Stomach (tissue), 9 donors: ENCODE data around the gene OR2T11. TPM values are rescaled to one million over a fixed set of nuclear protein-coding genes. Genes with fewer than 3 reads are reported as not detected.

Source experiments
- DNase-seq, 2 donors: peaks; one replicate each; pipeline versions ENCODE4 v3.0.0 to v3.0.0-alpha.2; 2013 to 2019
- H3K27ac ChIP-seq, 5 donors: fragments of 200-600 bp in 4 of 5; sonication (generic) in 4 of 5; one replicate each; pipeline ENCODE4 v1.5.1; 2013 to 2019; ENCODE audit warnings: mild to moderate bottlenecking in 1 of 5, moderate library complexity in 1 of 5
- H3K27me3 ChIP-seq, 3 donors: fragments of 200-600 bp; sonication (generic); one replicate each; pipeline ENCODE4 v1.5.1; 2017 to 2019; ENCODE audit warnings: mixed run types in 1 of 3
- H3K36me3 ChIP-seq, 4 donors: fragments of 200-600 bp; sonication (generic); 1 replicate in 3 of 4; 2 replicates in 1 of 4; pipeline ENCODE4 v1.5.1; 2016 to 2019
- H3K4me1 ChIP-seq, 4 donors: fragments of 200-600 bp; sonication (generic); one replicate each; pipeline ENCODE4 v1.5.1; 2016 to 2019
- H3K4me3 ChIP-seq, 4 donors: fragments of 200-600 bp; sonication (generic) in 3 of 4; one replicate each; pipeline ENCODE4 v1.5.1; 2016 to 2019; ENCODE audit warnings: mild to moderate bottlenecking in 1 of 4
- H3K9me3 ChIP-seq, 4 donors: fragments of 200-600 bp; sonication (generic); one replicate each; pipeline ENCODE4 v1.5.1; 2016 to 2019
- CTCF ChIP-seq, 7 experiments: fragments of 450-650 bp in 4 of 7; fragments of 200-600 bp in 3 of 7; sonication (generic) in 3 of 7; IDR thresholded peaks; one replicate each; pipeline ENCODE4 v1.5.1; 2016 to 2019; ENCODE audit warnings: antibody characterized with exemption in 7 of 7, control low read depth in 2 of 7, mild to moderate bottlenecking in 1 of 7
- EP300 ChIP-seq: sonication (generic); formaldehyde crosslinking; IDR thresholded peaks from one replicate; pipeline ENCODE4 v1.6.1; 2017; ENCODE audit warnings: antibody characterized with exemption
- POLR2A ChIP-seq, 4 donors: fragments of 450-650 bp; IDR thresholded peaks; one replicate each; pipeline ENCODE4 v1.6.1; 2016; ENCODE audit warnings: antibody characterized with exemption in 4 of 4, control low read depth in 2 of 4, mild to moderate bottlenecking in 1 of 4, moderate library complexity in 1 of 4
- POLR2AphosphoS5 ChIP-seq, 3 donors: sonication (generic); formaldehyde crosslinking; IDR thresholded peaks; one replicate each; pipeline ENCODE4 v1.6.1; 2016; ENCODE audit warnings: antibody characterized with exemption in 3 of 3
- WGBS, 5 donors: extraction: QIAGEN DNeasy Blood & Tissue Kit in 3 of 5; methylation state at CpG; one replicate each; pipeline versions ENCODE4 v1.1.5 to v1.1.7; 2013 to 2018; 5-methylcytosine and 5-hydroxymethylcytosine counted together
- intact Hi-C: fragments of 100-400 bp; cut with DNase I; formaldehyde crosslinking; loops from one replicate; pipeline ENCODE4 v1.15.1; 2023; ENCODE audit warnings: low total_unique reads
- polyA plus RNA-seq, 3 donors: library from polyadenylated mRNA; stranded (reverse); fragments of 200-250 nt; gene quantifications; one replicate each; pipeline ENCODE4 v1.2.3, GENCODE V29; 2013
- total RNA-seq, 5 donors: library from RNA; depleted of rRNA; stranded (reverse); fragments of >200 nt; gene quantifications; one replicate each; pipeline versions ENCODE4 v1.1.0 to v1.2.3, GENCODE V29; 2014 to 2016
- donor health status: healthy with polysubstance abuse.
- donor health status: Bipolar disorder and iron deficiency.
- donor health status: healthy.

The OR2T11 gene
- total and polyA plus RNA-seq, 8 donors: not detected

- intact Hi-C loops: no loop called here
- Histone ChIP-seq H3K36me3 (no peaks in the 10 kb centered on the region), H3K4me3 (no peak overlapping the region), H3K27ac (no peak overlapping the region), H3K9me3 (no peaks in the 10 kb centered on the region), H3K4me1 (no peaks in the 10 kb centered on the region), H3K27me3 (no peaks in the 10 kb centered on the region)
- TF ChIP-seq EP300 (no peak), POLR2AphosphoS5 (IDR thresholded peaks at IDR 0.05) (no peak), CTCF (IDR thresholded peaks at IDR 0.05) (no peak), POLR2A (IDR thresholded peaks at IDR 0.05) (no peak)
- WGBS, 5 donors: 56 to 81% (median 72%) methylated on average over 4 of the region's 4 CpGs
- no peak for DNase-seq
These were observed 22.9 kb downstream of the OR2T11 start for GRCh38 chr1:248611883-248612414.

GRCh38 chr1:248610301-248610700 is 24.6 kb downstream of the OR2T11 start:
- H3K4me3 ChIP-seq: no peak overlapping the region
- WGBS, 5 donors: 41 to 46% (median 42%) methylated on average over 3 of the region's 3 CpGs
- no peaks in the 10 kb centered on the region for H3K36me3 ChIP-seq
- no peak for TF ChIP-seq CTCF (IDR thresholded peaks at IDR 0.05)
- no peak for TF ChIP-seq EP300
- no peak for TF ChIP-seq POLR2AphosphoS5 (IDR thresholded peaks at IDR 0.05)
- no peak for TF ChIP-seq POLR2A (IDR thresholded peaks at IDR 0.05)
- H3K4me1 ChIP-seq: no peaks in the 10 kb centered on the region
- DNase-seq: no peak
- H3K9me3 ChIP-seq: no peaks in the 10 kb centered on the region
- no peak overlapping the region for H3K27ac ChIP-seq
- intact Hi-C loops: no loop called here
- H3K27me3 ChIP-seq: no peaks in the 10 kb centered on the region

- 67 to 79% (median 77%) methylated on average over 8 of the region's 8 CpGs for WGBS, 5 donors
These were observed 35.5 kb downstream of the OR2T11 start for GRCh38 chr1:248599396-248599795.

GRCh38 chr1:248597589-248597988 is 37.3 kb downstream of the OR2T11 start, which contains the start of gene OR2T10:
TSS of gene OR2T10 (minus strand) at chr1:248597700. CDS start at chr1:248593768, 3,932 bp downstream.
- no peak for DNase-seq
- Histone ChIP-seq H3K27ac (no peak within 1 kb of the TSS), H3K4me3 (no peak within 1 kb of the TSS), H3K36me3 (no peaks in the 10 kb centered on the region), H3K9me3 (no peaks in the 10 kb centered on the region), H3K4me1 (no peaks in the 10 kb centered on the region), H3K27me3 (no peaks in the 10 kb centered on the region)
- no peak for TF ChIP-seq CTCF (IDR thresholded peaks at IDR 0.05)
- intact Hi-C loops: no loop called here
- whole genome bisulfite sequencing, 5 donors: 86 to 94% (median 87%) methylated on average over 6 of the region's 6 CpGs

More at GRCh38 chr1:248599396-248599795, 35.5 kb downstream of the OR2T11 start:
- Histone ChIP-seq H3K27me3 (no peaks in the 10 kb centered on the region), H3K4me1 (no peaks in the 10 kb centered on the region), H3K9me3 (peaks cover 0 to 4% (median 0%) of the 10 kb centered on the region in 4 donors), H3K36me3 (no peaks in the 10 kb centered on the region), H3K27ac (no peak overlapping the region), H3K4me3 (no peak overlapping the region)
- no peak for TF ChIP-seq EP300
- TF ChIP-seq POLR2A (IDR thresholded peaks at IDR 0.05): no peak
- no peak for TF ChIP-seq CTCF (IDR thresholded peaks at IDR 0.05)
- no peak for TF ChIP-seq POLR2AphosphoS5 (IDR thresholded peaks at IDR 0.05)
- intact Hi-C loops: no loop called here
- DNase-seq: no peak
